ENCODE measurements around the gene NAGK.

The NAGK gene

GRCh38 chr2:71068218-71069035, at the start of gene NAGK (continued):
- TF ChIP-seq ZNF843 (tag by site-specific recombination; IDR thresholded peaks at IDR 0.05) (peak; percentile 70; the same call in 1 of the 2 replicates), KLF8 (tag by site-specific recombination; IDR thresholded peaks at IDR 0.05) (peak; percentile 91; the same call in 1 of the 2 replicates), ZIC2 (tag by site-specific recombination; IDR thresholded peaks at IDR 0.05) (peak; percentile 91), ZFP37 (tag by site-specific recombination; IDR thresholded peaks at IDR 0.05) (peak; percentile 88), ZBTB20 (tag by site-specific recombination; IDR thresholded peaks at IDR 0.05) (peak; percentile 83), ZBTB26 (tag by site-specific recombination; optimal IDR thresholded peaks at IDR 0.05) (peak; percentile 95), ZNF426 (tag by site-specific recombination; IDR thresholded peaks at IDR 0.05) (no peak), ZNF2 (tag by site-specific recombination; IDR thresholded peaks at IDR 0.05) (peak; percentile 88), KLF17 (tag by site-specific recombination; IDR thresholded peaks at IDR 0.05) (peak; percentile 95; the same call in 1 of the 2 replicates), ZNF670 (tag by site-specific recombination; IDR thresholded peaks at IDR 0.05; ENCODE audit: low read depth) (no peak), ZNF335 (tag by site-specific recombination; conservative IDR thresholded peaks at IDR 0.05) (peak; percentile 82), SP2 (tag by site-specific recombination; IDR thresholded peaks at IDR 0.05) (peak; percentile 89), ZNF610 (tag by site-specific recombination; IDR thresholded peaks at IDR 0.05; ENCODE audit: borderline replicate concordance) (peak; percentile 49; the same call in 1 of the 2 replicates), ZNF10 (tag by site-specific recombination; IDR thresholded peaks at IDR 0.05) (peak; percentile 41; the same call in 1 of the 2 replicates), INSM2 (tag by site-specific recombination; IDR thresholded peaks at IDR 0.05) (peak; percentile 53; the same call in 1 of the 2 replicates), ZBTB7A (tag by site-specific recombination; IDR thresholded peaks at IDR 0.05; ENCODE audit: low read depth) (0 out of 2 replicates have a peak, but pooled peaks have one; percentile 43), ZBTB10 (tag by site-specific recombination; IDR thresholded peaks at IDR 0.05) (peak; percentile 97), ZNF561 (tag by site-specific recombination; IDR thresholded peaks at IDR 0.05; ENCODE audit: borderline replicate concordance) (peak; percentile 88), ZBTB48 (tag by site-specific recombination; IDR thresholded peaks at IDR 0.05) (peak; percentile 80), ZNF747 (tag by site-specific recombination; IDR thresholded peaks at IDR 0.05) (no peak), YY1 (tag by site-specific recombination; IDR thresholded peaks at IDR 0.05) (peak; percentile 87; the same call in 1 of the 2 replicates), KLF7 (tag by site-specific recombination; IDR thresholded peaks at IDR 0.05; ENCODE audit: borderline replicate concordance) (peak; percentile 99), KLF16 (tag by site-specific recombination; IDR thresholded peaks at IDR 0.05) (peak; percentile 100), CTCF (tag by site-specific recombination; IDR thresholded peaks at IDR 0.05) (peak; percentile 72), ATF2 (tag by site-specific recombination; IDR thresholded peaks at IDR 0.05; ENCODE audit: low read depth) (no peak), ZNF580 (tag by site-specific recombination; IDR thresholded peaks at IDR 0.05) (peak; percentile 86; the same call in 1 of the 2 replicates), REPIN1 (tag by site-specific recombination; IDR thresholded peaks at IDR 0.05; ENCODE audit: low read depth) (peak; percentile 67; the same call in 1 of the 2 replicates), OSR2 (tag by site-specific recombination; IDR thresholded peaks at IDR 0.05) (peak; percentile 85), ZNF529 (tag by site-specific recombination; IDR thresholded peaks at IDR 0.05; ENCODE audit: insufficient replicate concordance) (no peak)
